Tibial nerve (tissue), 4 donors: ENCODE results near the gene CDR2. TPM values are rescaled to one million over a fixed set of nuclear protein-coding genes. Genes with fewer than 3 reads are reported as not detected.

Source experiments
- DNase-seq, 2 donors: peaks; one replicate each; pipeline ENCODE4 v3.0.0-alpha.2; 2019; ENCODE audit warnings: low spot score in 2 of 2
- H3K27ac ChIP-seq, 4 donors: fragments of 200-600 bp; sonication (generic) in 3 of 4; one replicate each; pipeline ENCODE4 v1.5.1; 2017 to 2019; ENCODE audit warnings: mild to moderate bottlenecking in 1 of 4
- H3K27me3 ChIP-seq, 2 donors: fragments of 200-600 bp; sonication (generic) in 1 of 2; one replicate each; pipeline versions ENCODE4 v1.5.1 to v1.6.0; 2017 to 2019
- H3K36me3 ChIP-seq, 3 donors: fragments of 200-600 bp; sonication (generic); one replicate each; pipeline ENCODE4 v1.5.1; 2018 to 2019
- H3K4me1 ChIP-seq, 4 donors: fragments of 200-600 bp; sonication (generic) in 3 of 4; one replicate each; pipeline ENCODE4 v1.5.1; 2017 to 2019
- H3K4me3 ChIP-seq, 4 donors: fragments of 200-600 bp; sonication (generic) in 3 of 4; one replicate each; pipeline ENCODE4 v1.5.1; 2017 to 2019; ENCODE audit warnings: mild to moderate bottlenecking in 1 of 4, moderate library complexity in 1 of 4
- H3K9me3 ChIP-seq, 4 donors: fragments of 200-600 bp; sonication (generic) in 3 of 4; one replicate each; pipeline ENCODE4 v1.5.1; 2017 to 2019
- EP300 ChIP-seq, 2 donors: sonication (generic); formaldehyde crosslinking; IDR thresholded peaks; one replicate each; pipeline ENCODE4 v1.6.1; 2017; ENCODE audit warnings: antibody characterized with exemption in 2 of 2, mild to moderate bottlenecking in 1 of 2
- POLR2A ChIP-seq, 2 donors: fragments of 450-650 bp; IDR thresholded peaks; one replicate each; pipeline ENCODE4 v1.6.1; 2017; ENCODE audit warnings: antibody characterized with exemption in 2 of 2, mild to moderate bottlenecking in 2 of 2, moderate library complexity in 2 of 2
- WGBS, 2 donors: methylation state at CpG; one replicate each; pipeline ENCODE4 v1.1.5; 2018; 5-methylcytosine and 5-hydroxymethylcytosine counted together
- total RNA-seq, 4 donors: library from RNA; depleted of rRNA; stranded (reverse); fragments of >200 nt; gene quantifications; one replicate each; pipeline ENCODE4 v1.1.0, GENCODE V29; 2016
- TF ChIP-seq, protein P1 (sequence below), 5 experiments: fragments of 200-600 bp in 3 of 5; fragments of 450-650 bp in 2 of 5; sonication (generic) in 3 of 5; IDR thresholded peaks; one replicate each; pipeline ENCODE4 v1.5.1; 2016 to 2019; ENCODE audit warnings: antibody characterized with exemption in 5 of 5, mild to moderate bottlenecking in 3 of 5, moderate library complexity in 2 of 5

The CDR2 gene
- total RNA-seq, 4 donors from 2014 or later: 16.4 to 25.1 (median 18.7) TPM

GRCh38 chr16:22386976-22387375 lies 12.6 kb upstream of the CDR2 start:
- Histone ChIP-seq H3K27ac (peak overlapping the region in 2 of 4 donors; percentile 14 to 34), H3K36me3 (no peaks in the 10 kb centered on the region), H3K9me3 (no peaks in the 10 kb centered on the region), H3K4me3 (no peak overlapping the region), H3K4me1 (peaks cover 0 to 9% (median 0%) of the 10 kb centered on the region in 4 donors), H3K27me3 (no peaks in the 10 kb centered on the region)
- no peak for DNase-seq
- WGBS, 2 donors: 24 to 36% methylated on average over 2 of the region's 2 CpGs
- TF ChIP-seq EP300 (IDR thresholded peaks at IDR 0.05): peak in 1 of 2 donors; percentile 41
- TF ChIP-seq, protein P1, sequence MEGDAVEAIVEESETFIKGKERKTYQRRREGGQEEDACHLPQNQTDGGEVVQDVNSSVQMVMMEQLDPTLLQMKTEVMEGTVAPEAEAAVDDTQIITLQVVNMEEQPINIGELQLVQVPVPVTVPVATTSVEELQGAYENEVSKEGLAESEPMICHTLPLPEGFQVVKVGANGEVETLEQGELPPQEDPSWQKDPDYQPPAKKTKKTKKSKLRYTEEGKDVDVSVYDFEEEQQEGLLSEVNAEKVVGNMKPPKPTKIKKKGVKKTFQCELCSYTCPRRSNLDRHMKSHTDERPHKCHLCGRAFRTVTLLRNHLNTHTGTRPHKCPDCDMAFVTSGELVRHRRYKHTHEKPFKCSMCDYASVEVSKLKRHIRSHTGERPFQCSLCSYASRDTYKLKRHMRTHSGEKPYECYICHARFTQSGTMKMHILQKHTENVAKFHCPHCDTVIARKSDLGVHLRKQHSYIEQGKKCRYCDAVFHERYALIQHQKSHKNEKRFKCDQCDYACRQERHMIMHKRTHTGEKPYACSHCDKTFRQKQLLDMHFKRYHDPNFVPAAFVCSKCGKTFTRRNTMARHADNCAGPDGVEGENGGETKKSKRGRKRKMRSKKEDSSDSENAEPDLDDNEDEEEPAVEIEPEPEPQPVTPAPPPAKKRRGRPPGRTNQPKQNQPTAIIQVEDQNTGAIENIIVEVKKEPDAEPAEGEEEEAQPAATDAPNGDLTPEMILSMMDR (IDR thresholded peaks at IDR 0.05): no peak

DNA sequence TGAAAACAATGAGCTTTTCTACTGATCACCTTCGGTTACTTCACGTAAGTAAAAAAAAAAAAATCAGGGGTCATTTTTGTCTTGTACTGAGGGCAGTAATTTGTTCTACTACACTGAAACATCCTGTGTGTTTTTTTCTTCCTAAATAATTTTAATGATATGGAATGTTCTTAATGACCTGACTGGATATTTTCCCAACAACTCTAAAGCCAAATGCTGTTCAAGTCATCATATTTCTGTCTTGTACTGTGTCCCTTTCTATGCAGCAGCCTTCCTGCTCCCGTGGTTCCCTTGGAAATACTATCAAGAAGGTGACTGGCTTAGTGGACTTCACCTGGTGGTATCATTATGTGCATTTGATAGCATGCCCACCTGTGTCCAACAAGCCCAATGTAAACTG lies 10.8 kb upstream of the CDR2 start:
- Histone ChIP-seq H3K27me3 (no peaks in the 10 kb centered on the region), H3K36me3 (no peaks in the 10 kb centered on the region), H3K27ac (no peak overlapping the region), H3K4me1 (peaks cover 0 to 9% (median 0%) of the 10 kb centered on the region in 4 donors), H3K9me3 (no peaks in the 10 kb centered on the region), H3K4me3 (no peak overlapping the region)
- no peak for DNase-seq
- TF ChIP-seq POLR2A (IDR thresholded peaks at IDR 0.05) (no peak), EP300 (IDR thresholded peaks at IDR 0.05) (no peak)
- TF ChIP-seq, protein P1 (IDR thresholded peaks at IDR 0.05): no peak
- 75 to 79% methylated on average over 3 of the region's 3 CpGs for WGBS, 2 donors

- WGBS, 2 donors: 95 to 96% methylated on average over 3 of the region's 3 CpGs
- Histone ChIP-seq H3K36me3 (no peaks in the 10 kb centered on the region), H3K9me3 (no peaks in the 10 kb centered on the region), H3K4me3 (no peak overlapping the region), H3K27me3 (no peaks in the 10 kb centered on the region), H3K27ac (no peak overlapping the region), H3K4me1 (peaks cover 0 to 9% (median 0%) of the 10 kb centered on the region in 4 donors)
- no peak for DNase-seq
- TF ChIP-seq POLR2A (IDR thresholded peaks at IDR 0.05): no peak
- TF ChIP-seq EP300 (IDR thresholded peaks at IDR 0.05): no peak
- TF ChIP-seq, protein P1 (IDR thresholded peaks at IDR 0.05): no peak
These were observed 9.4 kb upstream of the CDR2 start for GRCh38 chr16:22383827-22384226.

DNA sequence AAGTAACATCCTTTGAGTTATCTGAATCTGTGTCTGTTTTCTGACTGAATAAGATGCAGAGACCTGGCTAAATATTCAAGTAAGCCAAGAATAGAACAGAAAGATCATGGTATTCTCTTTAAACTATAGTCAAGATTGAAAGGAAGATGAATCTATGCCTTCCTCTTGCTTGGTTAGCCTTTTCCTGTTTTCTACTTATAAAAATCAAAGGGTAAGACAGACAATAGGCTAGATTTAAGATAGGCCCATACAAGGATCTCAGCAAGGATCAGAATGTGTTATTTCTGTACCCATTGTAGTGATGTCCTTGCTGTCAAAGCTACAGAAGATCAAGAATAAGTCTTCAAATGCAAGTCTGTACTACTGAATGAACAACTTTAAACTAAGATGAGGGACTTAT lies 7.0 kb upstream of the CDR2 start:
- H3K9me3 ChIP-seq: no peaks in the 10 kb centered on the region
- H3K36me3 ChIP-seq: no peaks in the 10 kb centered on the region
- H3K27ac ChIP-seq: no peak overlapping the region
- no peaks in the 10 kb centered on the region for H3K4me1 ChIP-seq
- TF ChIP-seq EP300 (IDR thresholded peaks at IDR 0.05): no peak
- TF ChIP-seq POLR2A (IDR thresholded peaks at IDR 0.05): no peak
- TF ChIP-seq, protein P1 (IDR thresholded peaks at IDR 0.05): no peak
- H3K4me3 ChIP-seq: no peak overlapping the region
- DNase-seq: no peak
- H3K27me3 ChIP-seq: no peaks in the 10 kb centered on the region

DNA sequence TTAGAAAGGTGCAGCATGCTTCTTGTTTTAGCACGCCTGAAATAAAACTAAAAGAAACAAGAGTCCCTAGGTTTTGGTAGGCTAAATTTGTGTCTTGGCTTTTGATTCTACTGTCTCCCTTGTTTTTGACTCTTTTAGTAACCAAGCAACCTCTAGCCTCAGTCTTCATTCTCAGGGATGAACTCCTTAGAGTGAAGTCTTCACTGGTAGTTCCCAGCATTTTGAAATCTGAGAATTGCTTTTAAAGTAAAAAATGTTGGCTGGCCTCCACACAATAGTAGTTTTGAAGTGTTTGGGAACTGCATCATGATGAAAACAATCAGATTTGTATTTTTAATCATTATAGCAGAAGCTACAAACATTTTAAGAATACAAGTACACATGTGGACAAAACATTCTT lies 6.1 kb upstream of the CDR2 start:
- 66 to 70% methylated on average over 1 of the region's 1 CpG for WGBS, 2 donors
- TF ChIP-seq EP300 (IDR thresholded peaks at IDR 0.05) (no peak), POLR2A (IDR thresholded peaks at IDR 0.05) (no peak)
- TF ChIP-seq, protein P1 (IDR thresholded peaks at IDR 0.05): no peak
- Histone ChIP-seq H3K9me3 (no peaks in the 10 kb centered on the region), H3K4me3 (no peak overlapping the region), H3K4me1 (no peaks in the 10 kb centered on the region), H3K27me3 (no peaks in the 10 kb centered on the region), H3K27ac (no peak overlapping the region), H3K36me3 (no peaks in the 10 kb centered on the region)
- DNase-seq: no peak
